Activated CD8-positive, alpha-beta T cell treated with anti-CD3 and anti-CD28 coated beads for 36 hours (primary cell): ENCODE data around the gene QRICH2. TPM values are rescaled to one million over a fixed set of nuclear protein-coding genes. Genes with fewer than 3 reads are reported as not detected.

Experiments
- ATAC-seq: fragments of 200-7000 bp; cut with Tn5 transposase; one replicate; pipeline ENCODE4 v1.10.0; 2021; ENCODE audit warnings: mild to moderate bottlenecking, moderate library complexity
- CTCF ChIA-PET: fragments of 350-600 bp; sonication (Branson Sonifier 250); formaldehyde crosslinking; loops from one replicate; lab custom pipeline; 2021; ENCODE audit warnings: antibody characterized with exemption; lab: Charles Lee
- POLR2A ChIA-PET: fragments of 350-600 bp; sonication (Branson Sonifier 250); formaldehyde crosslinking; loops from one replicate; lab custom pipeline; 2021; ENCODE audit warnings: antibody characterized with exemption; lab: Charles Lee
- DNase-seq: peaks from one replicate; pipeline ENCODE4 v3.0.0-alpha.2; 2020
- H3K27ac Mint-ChIP-seq: one replicate; pipeline ENCODE4 v1.8.0; 2021; ENCODE audit warnings: mild to moderate bottlenecking, mixed read lengths
- H3K27me3 Mint-ChIP-seq: one replicate; pipeline ENCODE4 v1.8.0; 2021; ENCODE audit warnings: mixed read lengths
- H3K36me3 Mint-ChIP-seq: one replicate; pipeline ENCODE4 v1.8.0; 2021; ENCODE audit warnings: low read depth, mixed read lengths
- H3K4me1 Mint-ChIP-seq: one replicate; pipeline ENCODE4 v1.8.0; 2021; ENCODE audit warnings: low read depth, mixed read lengths
- H3K4me3 Mint-ChIP-seq: one replicate; pipeline ENCODE4 v1.8.0; 2021; ENCODE audit warnings: mild to moderate bottlenecking, moderate library complexity, mixed read lengths
- H3K9me3 Mint-ChIP-seq: one replicate; pipeline ENCODE4 v1.8.0; 2021; ENCODE audit warnings: mixed read lengths
- CTCF ChIP-seq: fragments of 200-600 bp; IDR thresholded peaks from one replicate; pipeline ENCODE4 v1.8.0; 2022; ENCODE audit warnings: antibody characterized with exemption, mild to moderate bottlenecking
- intact Hi-C: fragments of 100-400 bp; cut with micrococcal nuclease; formaldehyde crosslinking; loops from one replicate; pipeline ENCODE4 v1.10.0; 2022
- total RNA-seq, 2 experiments: library from RNA; stranded (reverse); gene quantifications; one replicate each; pipeline ENCODE4 v1.2.3, GENCODE V29; 2021

Gene QRICH2
- total RNA-seq, 2 experiments from 2014 or later, result 0.49 to 0.52 TPM

DNA sequence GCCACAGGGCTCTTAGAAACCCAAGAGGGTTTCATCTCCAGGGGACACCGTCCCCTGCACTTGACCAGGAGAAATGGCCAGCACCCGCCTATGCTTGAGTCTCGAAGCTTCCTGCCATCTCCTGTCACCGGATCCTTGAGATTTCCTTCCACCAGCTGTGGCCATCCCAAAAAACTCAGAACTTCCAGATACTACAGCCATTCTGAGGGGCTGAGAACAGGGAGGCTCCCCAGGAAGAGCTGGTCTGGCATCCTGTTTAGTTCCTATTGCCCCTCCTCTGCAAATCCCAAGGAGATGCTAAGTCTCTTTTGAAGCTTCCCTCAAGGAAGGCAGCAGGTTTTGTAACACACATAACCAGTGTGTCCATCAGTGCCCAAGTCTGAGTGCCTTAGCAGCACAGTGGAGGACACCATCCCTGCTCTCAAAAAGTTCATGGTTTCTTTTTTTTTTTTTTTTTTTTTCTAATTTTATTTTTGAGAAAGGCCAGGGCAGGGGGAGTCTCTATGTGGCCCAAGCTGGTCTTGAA lies 41.0 kb downstream of the QRICH2 start:
- Mint-ChIP-seq H3K9me3 (no peaks in the 10 kb centered on the region), H3K36me3 (peaks cover 56% of the 10 kb centered on the region), H3K4me3 (peak overlapping the region; percentile 96), H3K4me1 (peaks cover 36% of the 10 kb centered on the region), H3K27ac (peak overlapping the region; percentile 99), H3K27me3 (no peaks in the 10 kb centered on the region)
- TF ChIP-seq CTCF, result no peak
- intact Hi-C loops, result loop anchor here (5.0 kb wide), 2 partner anchors 75 to 125 kb away; partner anchors contain the start of gene FOXJ1
- DNase-seq, result peak; percentile 16
- CTCF ChIA-PET, result interaction anchor here (0.8 to 5.4 kb wide), 6 partner anchors 11 to 147 kb away, joined by 3 to 37 read pairs (median 4); no protein-coding TSS in a partner anchor
- no peak for ATAC-seq
- POLR2A ChIA-PET, result interaction anchor here (0.6 to 28.3 kb wide), 15 partner anchors 8 to 468 kb away, joined by 3 to 960 read pairs (median 10); partner anchors contain the start of genes FOXJ1, RNF157, SPHK1 and SRP68

GRCh38 chr17:76266244-76266938 lies 41.7 kb downstream of the QRICH2 start:
- peak overlapping the region; percentile 99 for H3K27ac Mint-ChIP-seq
- CTCF ChIA-PET, result interaction anchor here (0.8 to 5.4 kb wide), 5 partner anchors 10 to 146 kb away, joined by 3 to 37 read pairs (median 4); no protein-coding TSS in a partner anchor
- DNase-seq (peak; percentile 52), ATAC-seq (no peak)
- no peaks in the 10 kb centered on the region for H3K27me3 Mint-ChIP-seq
- peaks cover 42% of the 10 kb centered on the region for H3K4me1 Mint-ChIP-seq
- no peaks in the 10 kb centered on the region for H3K9me3 Mint-ChIP-seq
- H3K36me3 Mint-ChIP-seq, result peaks cover 51% of the 10 kb centered on the region
- POLR2A ChIA-PET, result interaction anchor here (0.6 to 28.3 kb wide), 15 partner anchors 9 to 468 kb away, joined by 3 to 960 read pairs (median 10); partner anchors contain the start of genes FOXJ1, RNF157, SPHK1 and SRP68
- intact Hi-C loops, result loop anchor here (5.0 kb wide), 2 partner anchors 74 to 124 kb away; partner anchors contain the start of gene FOXJ1
- no peak for TF ChIP-seq CTCF
- peak overlapping the region; percentile 96 for H3K4me3 Mint-ChIP-seq

DNA sequence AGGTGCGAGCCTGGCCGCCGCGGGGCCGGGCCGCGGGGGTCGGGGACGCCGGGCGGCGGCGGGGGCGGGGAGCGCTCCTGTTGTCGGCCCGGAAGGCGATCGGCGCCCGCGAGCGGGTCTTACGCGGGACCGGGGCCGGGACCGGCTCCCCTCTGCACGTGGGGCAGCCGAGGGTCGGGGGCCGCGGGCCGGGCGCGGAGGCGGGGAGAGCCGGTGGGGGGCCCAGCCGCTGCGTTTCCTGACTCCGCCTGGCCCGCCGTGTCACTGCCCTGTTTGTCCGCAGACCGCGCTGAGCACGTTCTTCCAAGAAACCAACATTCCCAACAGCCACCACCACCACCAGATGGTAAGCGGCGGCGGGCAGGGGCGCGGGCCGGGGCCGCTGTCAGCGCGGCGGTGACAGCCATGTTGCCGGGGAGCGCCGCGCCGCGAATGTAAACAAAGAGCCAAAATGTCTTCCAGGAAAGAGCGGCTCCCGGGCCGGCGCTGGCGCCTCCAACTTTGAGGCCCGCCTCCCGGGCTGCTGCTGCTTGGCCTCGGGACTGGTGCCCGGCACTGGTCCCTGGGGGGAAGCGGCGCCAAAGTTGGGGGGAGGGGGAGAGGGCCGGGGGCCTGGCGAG lies 42.3 kb downstream of the QRICH2 start:
- intact Hi-C loops, result loop anchor here (5.0 kb wide), 2 partner anchors 73 to 123 kb away; partner anchors contain the start of gene FOXJ1
- Mint-ChIP-seq H3K27ac (peak overlapping the region; percentile 99), H3K4me3 (peak overlapping the region; percentile 96), H3K36me3 (peaks cover 44% of the 10 kb centered on the region), H3K9me3 (no peaks in the 10 kb centered on the region), H3K27me3 (no peaks in the 10 kb centered on the region), H3K4me1 (peaks cover 45% of the 10 kb centered on the region)
- no peak for TF ChIP-seq CTCF
- peak; percentile 70 for DNase-seq
- no peak for ATAC-seq
- ChIA-PET POLR2A (interaction anchor here (0.6 to 29.4 kb wide), 14 partner anchors 1 to 1215 kb away, joined by 3 to 960 read pairs (median 11); partner anchors contain the start of genes EXOC7, FOXJ1, RNF157 and SPHK1), CTCF (interaction anchor here (1.0 to 5.4 kb wide), 6 partner anchors 14 to 252 kb away, joined by 3 to 37 read pairs (median 12); no protein-coding TSS in a partner anchor)

GRCh38 chr17:76264755-76265623 lies 43.1 kb downstream of the QRICH2 start, which contains the start of gene UBALD2:
TSS of gene UBALD2 (plus strand) at chr17:76265348. CDS start at chr17:76265506, 158 bp downstream.
- peaks cover 44% of the 10 kb centered on the region for H3K4me1 Mint-ChIP-seq
- H3K36me3 Mint-ChIP-seq, result peaks cover 41% of the 10 kb centered on the region
- CTCF ChIA-PET, result interaction anchor here (0.7 to 4.1 kb wide), 12 partner anchors 9 to 251 kb away, joined by 3 to 23 read pairs (median 6); no protein-coding TSS in a partner anchor
- DNase-seq (peak; percentile 100), ATAC-seq (peak; percentile 81)
- POLR2A ChIA-PET, result interaction anchor here (0.6 to 29.4 kb wide), 15 partner anchors 2 to 1216 kb away, joined by 3 to 960 read pairs (median 4); partner anchors contain the start of genes EXOC7, FOXJ1, RNF157 and UBALD2
- intact Hi-C loops, result loop anchor here (5.0 kb wide), 2 partner anchors 73 to 123 kb away; partner anchors contain the start of gene FOXJ1
- peak within 1 kb of the TSS; percentile 96 for H3K4me3 Mint-ChIP-seq
- no peaks in the 10 kb centered on the region for H3K27me3 Mint-ChIP-seq
- no peak for TF ChIP-seq CTCF
- no peaks in the 10 kb centered on the region for H3K9me3 Mint-ChIP-seq
- H3K27ac Mint-ChIP-seq, result peak within 1 kb of the TSS; percentile 99
